Mesenteric fat pad (tissue), 1 donor: Measurements from ENCODE around the gene CLCNKA. TPM values are rescaled to one million over a fixed set of nuclear protein-coding genes. Genes with fewer than 3 reads are reported as not detected.
"Not testable (repeated sequence)": the region's sequence is repeated elsewhere in the genome, so short reads cannot be mapped to it uniquely, and the experiment has no call there.

Experiments used
- DNase-seq: peaks from one replicate; pipeline ENCODE4 v3.0.0-alpha.2; 2020; ENCODE audit warnings: low spot score
- total RNA-seq: library from RNA; stranded (reverse); fragmentation: NEBNext Ultra II Directional; extraction: Animal tissue kit (Norgen Biotek cat#: 25700); gene quantifications from one replicate; pipeline ENCODE4 v1.2.1, GENCODE V29; 2021
- donor health status: DM: yes; HTN: yes; CAD: no.

The CLCNKA gene
- total RNA-seq, 1 donor from 2014 or later: 0.39 TPM

GRCh38 chr1:15997076-15997585 lies 24.7 kb upstream of the CLCNKA start:
- DNase-seq: no peak

DNA sequence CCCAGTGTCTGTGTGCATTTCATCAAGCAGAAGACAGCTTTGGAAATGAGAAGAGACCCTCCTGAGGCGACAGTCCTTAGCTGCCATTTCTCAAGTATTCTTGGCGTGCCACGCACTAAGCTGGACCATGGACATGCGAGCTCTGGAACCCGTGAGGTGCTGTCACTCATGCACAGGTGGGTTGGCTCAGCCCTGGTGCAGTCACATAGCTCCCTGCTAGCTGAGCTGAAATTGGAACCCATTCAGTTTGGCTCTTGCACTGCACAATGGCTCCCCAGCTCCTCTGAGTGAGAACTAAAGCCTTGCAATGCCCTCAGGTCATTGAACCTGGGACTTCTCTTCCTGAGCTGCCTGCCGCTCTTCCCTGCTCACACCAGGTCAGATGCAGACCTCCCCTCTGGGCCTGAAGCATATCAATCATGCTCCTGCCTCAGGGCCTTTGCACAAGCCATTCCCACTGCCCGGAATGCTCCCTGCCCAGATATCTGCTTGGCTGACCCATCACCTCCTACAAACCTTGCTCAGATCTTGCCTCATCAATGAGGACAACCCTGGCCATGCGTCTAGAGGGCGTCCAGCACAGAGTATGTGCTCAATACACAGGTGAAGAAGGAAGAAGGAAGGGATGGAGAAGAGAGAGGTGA lies 24.1 kb upstream of the CLCNKA start:
- DNase-seq: no peak

DNA sequence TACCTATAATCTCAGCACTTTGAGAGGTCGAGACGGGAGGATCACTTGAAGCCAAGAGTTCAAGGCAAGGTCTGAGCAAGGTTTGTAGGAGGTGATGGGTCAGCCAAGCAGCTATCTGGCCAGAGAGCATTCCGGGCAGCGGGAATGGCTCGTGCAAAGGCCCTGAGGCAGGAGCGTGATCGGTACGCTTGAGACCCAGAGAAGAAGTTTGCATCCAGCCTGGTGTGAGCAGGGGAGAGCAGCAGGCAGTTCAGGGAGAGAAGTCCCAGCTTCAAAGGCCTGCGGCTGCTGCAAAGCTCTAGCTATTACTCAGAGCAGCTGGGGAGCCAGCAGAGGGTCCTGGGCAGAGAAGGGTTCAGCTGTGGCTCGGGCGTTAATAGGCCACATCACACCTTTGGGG lies 22.9 kb upstream of the CLCNKA start:
- DNase-seq: no peak

GRCh38 chr1:16001274-16001673 lies 20.6 kb upstream of the CLCNKA start:
- DNase-seq: not testable (repeated sequence)

DNA sequence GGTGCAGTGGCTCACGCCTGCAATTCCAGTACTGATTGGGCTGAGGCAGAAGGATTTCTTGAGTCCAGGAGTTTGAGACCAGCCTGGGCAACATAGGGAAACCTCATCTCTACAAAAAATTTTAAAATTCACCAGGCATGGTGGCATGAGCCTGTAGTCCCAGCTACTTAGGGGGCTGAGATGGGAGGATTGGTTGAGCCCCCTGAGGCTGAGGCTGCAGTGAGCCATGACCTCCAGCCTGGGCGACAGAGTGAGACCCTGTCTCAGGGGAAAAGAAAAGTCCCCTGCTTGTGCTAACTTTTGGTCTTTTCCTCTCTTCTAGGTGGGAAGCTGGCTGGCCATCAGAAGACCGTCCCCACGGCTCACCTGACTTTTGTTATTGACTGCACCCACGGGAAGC lies 16.2 kb upstream of the CLCNKA start:
- DNase-seq: no peak

DNA sequence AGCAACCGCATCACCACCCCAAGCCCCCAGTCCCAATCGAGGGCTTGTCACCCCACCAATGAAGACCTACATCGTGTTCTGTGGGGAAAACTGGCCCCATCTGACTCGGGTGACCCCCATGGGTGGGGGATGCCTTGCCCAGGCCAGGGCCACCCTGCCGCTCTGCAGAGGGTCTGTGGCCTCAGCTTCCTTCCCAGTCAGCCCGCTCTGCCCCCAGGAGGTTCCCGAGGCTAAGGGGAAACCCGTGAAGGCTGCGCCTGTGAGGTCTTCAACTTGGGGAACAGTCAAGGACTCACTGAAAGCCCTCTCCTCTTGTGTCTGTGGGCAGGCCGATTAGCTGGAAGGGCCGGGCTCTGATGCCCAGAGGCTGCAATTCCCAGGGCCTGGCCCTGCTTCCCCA lies 15.8 kb upstream of the CLCNKA start:
- DNase-seq: no peak

- DNase-seq: no peak
These were observed 15.0 kb upstream of the CLCNKA start for GRCh38 chr1:16006552-16007485.

- no peak for DNase-seq
These were observed 14.0 kb upstream of the CLCNKA start for GRCh38 chr1:16007671-16008341.

DNA sequence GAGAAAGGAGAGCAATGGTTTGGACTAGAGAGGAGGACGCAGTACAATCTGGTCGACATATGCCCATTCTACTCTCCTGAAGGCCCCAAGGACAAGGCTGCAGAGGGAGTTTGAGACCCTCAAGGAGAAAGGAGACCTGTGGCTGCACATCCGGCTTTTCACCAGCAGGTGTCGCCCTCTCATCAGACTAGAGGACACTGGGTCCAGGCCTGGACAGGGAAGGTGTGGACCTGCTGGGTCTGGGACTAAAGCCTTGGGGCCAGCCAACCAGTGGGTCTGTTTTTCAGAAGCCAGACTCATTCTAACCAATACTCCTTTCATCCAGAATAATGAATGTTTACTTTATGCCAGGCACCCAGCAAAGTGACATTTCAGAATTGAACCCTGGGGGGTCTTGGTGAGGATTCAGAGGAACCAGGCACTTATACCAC lies 12.8 kb upstream of the CLCNKA start:
- DNase-seq: no peak

DNA sequence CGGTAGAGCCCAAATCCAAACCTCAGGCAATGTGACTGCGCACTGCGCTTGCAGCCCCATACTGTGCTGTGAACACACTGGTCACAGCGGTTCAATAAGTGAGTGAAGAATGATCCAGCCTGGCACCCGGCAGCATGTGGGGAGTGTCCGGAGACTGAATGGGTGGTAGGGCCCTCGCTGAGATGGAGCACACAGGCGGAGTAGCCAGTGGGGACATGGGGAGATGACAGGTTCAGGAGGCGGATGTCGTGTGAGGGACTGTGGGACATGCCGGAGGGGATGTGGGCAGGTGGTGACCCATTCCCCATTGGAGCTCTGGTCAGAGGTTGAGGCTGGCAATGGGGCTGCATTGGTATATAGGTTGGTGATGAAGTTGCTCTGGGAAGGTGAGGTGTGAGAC lies 12.2 kb upstream of the CLCNKA start:
- DNase-seq: no peak

- no peak for DNase-seq
These were observed 11.0 kb upstream of the CLCNKA start for GRCh38 chr1:16010837-16011236.

DNA sequence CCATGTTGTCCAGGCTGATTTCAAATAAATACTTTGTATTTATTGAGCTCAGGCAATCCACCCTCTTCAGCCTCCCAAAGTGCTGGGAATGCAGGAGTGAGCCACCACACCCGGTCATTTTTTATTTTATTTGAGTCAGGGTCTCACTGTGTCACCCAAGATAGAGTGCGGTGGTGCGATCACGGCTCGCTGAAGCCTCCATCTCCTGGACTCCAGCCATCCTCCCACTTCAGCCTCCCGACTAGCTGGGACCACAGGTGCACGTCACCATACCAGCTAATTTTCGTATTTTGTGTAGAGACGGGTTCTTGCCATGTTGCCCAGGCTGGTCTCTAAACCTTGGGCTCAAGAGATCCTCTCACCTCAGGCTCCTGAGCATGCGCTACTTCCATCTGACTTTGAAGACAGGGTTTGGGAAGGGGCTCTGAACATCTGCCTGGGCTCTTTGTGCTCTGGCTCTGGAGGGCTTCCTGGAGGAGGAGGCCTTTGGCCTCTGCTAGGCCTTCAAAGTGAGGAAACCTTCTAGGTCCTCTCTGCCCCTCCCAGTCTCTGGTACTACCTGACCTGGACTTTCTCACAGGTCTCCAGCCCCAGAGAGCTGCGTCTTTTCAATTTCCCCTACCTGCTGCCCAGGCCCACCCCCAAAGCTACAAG lies 9.8 kb upstream of the CLCNKA start:
- DNase-seq: no peak

DNA sequence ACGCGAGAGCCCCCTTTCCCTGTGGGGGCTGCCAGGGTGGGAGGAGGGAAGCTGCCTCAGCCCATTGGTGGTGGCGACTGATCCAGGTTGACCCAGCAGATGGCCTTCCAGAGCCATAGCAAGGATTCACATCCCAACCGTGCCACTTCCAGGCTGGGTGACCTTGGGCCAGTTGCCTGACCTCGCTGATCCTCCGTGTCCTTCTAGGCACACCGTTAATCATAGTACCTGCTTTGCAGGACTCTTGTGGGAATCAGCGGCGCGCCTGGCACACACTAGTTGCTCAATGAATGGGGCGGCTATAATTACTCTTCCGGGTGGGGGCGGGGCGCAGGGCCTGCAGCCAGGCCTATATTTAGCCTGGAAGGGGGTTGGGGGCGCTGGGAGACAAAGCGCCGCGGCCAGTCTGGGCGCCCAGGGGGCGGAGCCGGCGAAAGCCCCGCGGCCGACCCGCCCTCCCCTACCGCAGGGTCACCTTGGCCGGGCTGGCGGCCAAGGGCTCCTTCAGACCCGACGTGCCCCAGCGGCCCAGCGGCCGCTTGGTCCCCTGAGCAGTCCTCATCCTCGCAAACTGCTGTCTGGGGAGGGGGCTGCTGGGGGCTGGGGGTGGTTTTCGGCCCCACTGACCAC lies 9.1 kb upstream of the CLCNKA start:
- no peak for DNase-seq

GRCh38 chr1:16013220-16013907 lies 8.5 kb upstream of the CLCNKA start:
- DNase-seq: no peak

DNA sequence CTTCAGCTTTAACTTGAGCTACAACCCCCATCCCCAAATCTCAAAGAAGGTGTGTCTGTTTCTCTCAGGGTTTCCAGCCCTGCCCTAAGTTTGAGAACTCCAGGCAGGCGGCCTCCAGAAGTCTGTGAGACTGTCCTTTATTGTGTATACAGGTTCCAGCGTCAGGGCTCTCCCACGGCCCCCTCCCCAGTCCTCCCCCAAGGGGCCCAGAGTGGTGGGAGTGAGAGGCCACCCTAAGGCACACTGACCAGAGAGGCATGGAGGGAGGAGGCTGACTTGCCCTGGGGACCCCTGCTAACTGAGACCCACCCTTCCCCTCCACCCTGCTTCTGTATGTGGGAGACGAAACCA lies 8.0 kb upstream of the CLCNKA start:
- DNase-seq: no peak

DNA sequence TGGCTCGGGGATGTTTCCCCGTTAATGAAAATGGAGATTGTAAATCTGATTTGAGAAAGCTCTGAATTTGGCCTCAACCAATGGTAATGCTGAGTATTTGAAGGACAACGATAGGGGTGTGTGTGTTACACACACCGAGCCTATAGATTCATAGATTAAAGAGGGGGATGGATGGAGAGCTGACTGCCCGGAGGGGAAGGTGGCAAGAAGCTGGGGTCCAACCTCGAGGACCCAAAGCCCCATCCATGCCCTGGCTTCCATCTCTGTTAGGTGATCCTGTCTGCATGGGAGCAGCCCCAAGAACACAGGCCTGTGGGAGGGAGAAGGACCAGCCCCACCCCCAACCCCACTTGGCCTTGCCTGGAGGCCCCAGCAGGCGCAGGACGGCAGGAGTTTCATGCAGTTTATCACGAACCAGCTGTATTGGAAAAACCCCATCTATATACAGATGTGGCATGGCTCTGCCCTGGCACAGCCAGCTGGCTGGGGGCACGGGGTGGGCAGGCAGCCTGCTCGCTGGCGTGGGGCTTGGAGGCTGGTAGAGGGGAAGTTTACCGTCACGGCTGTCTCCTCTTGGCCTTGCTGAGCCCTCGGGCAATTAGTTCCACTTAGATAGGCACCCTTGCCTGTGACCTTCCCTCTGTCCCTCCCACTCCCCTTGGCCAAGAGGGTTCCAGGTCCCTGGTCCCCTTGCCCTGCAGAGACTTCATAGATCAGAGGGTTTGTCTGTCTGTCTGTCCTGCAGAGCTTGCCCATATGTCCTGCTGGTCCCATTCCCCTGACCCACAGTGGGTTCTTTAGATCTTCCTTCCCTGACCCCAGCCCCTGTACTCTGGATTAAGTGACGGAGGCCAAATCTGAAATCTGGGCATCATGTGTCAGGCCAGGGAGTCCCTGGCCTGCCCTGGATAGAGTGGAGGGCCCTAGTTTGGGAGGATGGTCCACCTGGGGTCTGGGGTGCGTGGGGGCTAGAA lies 7.0 kb upstream of the CLCNKA start:
- DNase-seq: no peak

GRCh38 chr1:16015491-16015890 lies 6.3 kb upstream of the CLCNKA start:
- DNase-seq: no peak

- no peak for DNase-seq
These were observed 5.6 kb upstream of the CLCNKA start for GRCh38 chr1:16015960-16016901.
